Liver (tissue), 3 donors: ENCODE measurements around the gene EEF1AKMT2.

Source experiments
- CTCF ChIP-seq: fragments of 150-350 bp; IDR thresholded peaks from 2 replicates; pipeline ENCODE4 v1.5.1; 2017; ENCODE audit warnings: improper control_type of control experiment, low read depth, low read length; ENCODE audit not compliant: missing input control
- EGR1 ChIP-seq, 2 donors: IDR thresholded peaks; 2 replicates each; pipeline ENCODE4 v1.6.1; 2016 to 2018; ENCODE audit warnings: antibody characterized with exemption in 2 of 2, low read depth in 2 of 2
- GABPA ChIP-seq, 2 donors: IDR thresholded peaks in 1 of 2; conservative IDR thresholded peaks in 1 of 2; 2 replicates each; pipeline ENCODE4 v1.6.1; 2016; ENCODE audit warnings: antibody characterized with exemption in 2 of 2, mild to moderate bottlenecking in 1 of 2, moderate library complexity in 1 of 2
- HNF4G ChIP-seq: IDR thresholded peaks from 2 replicates; pipeline ENCODE4 v1.6.1; 2016; ENCODE audit warnings: antibody characterized with exemption
- JUND ChIP-seq, 2 donors: IDR thresholded peaks; 2 replicates each; pipeline ENCODE4 v1.6.1; 2016; ENCODE audit warnings: antibody characterized with exemption in 2 of 2
- MAX ChIP-seq: IDR thresholded peaks from 2 replicates; pipeline ENCODE4 v1.6.1; 2016; ENCODE audit warnings: antibody characterized with exemption
- RAD21 ChIP-seq, 2 donors: IDR thresholded peaks; 2 replicates each; pipeline ENCODE4 v1.6.1; 2016; ENCODE audit warnings: antibody characterized with exemption in 2 of 2, mild to moderate bottlenecking in 2 of 2
- REST ChIP-seq: IDR thresholded peaks from 2 replicates; pipeline ENCODE4 v1.6.1; 2016; ENCODE audit warnings: antibody characterized with exemption, mild to moderate bottlenecking
- RXRA ChIP-seq, 2 donors: IDR thresholded peaks; 2 replicates each; pipeline ENCODE4 v1.6.1; 2017 to 2018; ENCODE audit warnings: antibody characterized with exemption in 2 of 2, mild to moderate bottlenecking in 1 of 2
- TAF1 ChIP-seq: conservative IDR thresholded peaks from 2 replicates; pipeline ENCODE4 v1.6.1; 2016; ENCODE audit warnings: antibody characterized with exemption, mild to moderate bottlenecking
- YY1 ChIP-seq: IDR thresholded peaks from 2 replicates; pipeline ENCODE4 v1.6.1; 2016; ENCODE audit warnings: antibody characterized with exemption, mild to moderate bottlenecking
- ZBTB33 ChIP-seq: IDR thresholded peaks from 2 replicates; pipeline ENCODE4 v1.6.1; 2016; ENCODE audit warnings: antibody characterized with exemption
- donor health status: healthy.
- donor health status: healthy.

GRCh38 chr10:124721330-124722045, 70.2 kb downstream of the EEF1AKMT2 start:
- TF ChIP-seq CTCF (no peak), RAD21 (IDR thresholded peaks at IDR 0.05) (peak in 1 of 2 donors; percentile 14), JUND (IDR thresholded peaks at IDR 0.05) (no peak), YY1 (no peak), TAF1 (no peak), MAX (peak; percentile 30), HNF4G (no peak), REST (no peak), EGR1 (IDR thresholded peaks at IDR 0.05; ENCODE audit: low read depth in 2 of 2) (no peak), GABPA (IDR thresholded peaks at IDR 0.05 in 1 of 2, conservative IDR thresholded peaks at IDR 0.05 in 1 of 2) (no peak), ZBTB33 (no peak), RXRA (IDR thresholded peaks at IDR 0.05) (no peak)
